Fibroblast of mammary gland (primary cell): Measurements from ENCODE around the gene GPC6.

Source experiments
- DNase-seq: peaks from one replicate; pipeline ENCODE4 v3.0.0-alpha.2; 2010; ENCODE audit warnings: low read depth
- H3K4me3 ChIP-seq: 2 replicates; pipeline ENCODE4 v1.5.1; 2011; ENCODE audit warnings: low read depth, mild to moderate bottlenecking, low read length, moderate library complexity; ENCODE audit not compliant: control insufficient read depth
- TF ChIP-seq, protein P1 (sequence below): conservative IDR thresholded peaks from 2 replicates; pipeline ENCODE4 v1.5.1; 2011; ENCODE audit warnings: low read depth, low read length, inconsistent platforms; ENCODE audit not compliant: control insufficient read depth, insufficient read depth

Gene GPC6

DNA sequence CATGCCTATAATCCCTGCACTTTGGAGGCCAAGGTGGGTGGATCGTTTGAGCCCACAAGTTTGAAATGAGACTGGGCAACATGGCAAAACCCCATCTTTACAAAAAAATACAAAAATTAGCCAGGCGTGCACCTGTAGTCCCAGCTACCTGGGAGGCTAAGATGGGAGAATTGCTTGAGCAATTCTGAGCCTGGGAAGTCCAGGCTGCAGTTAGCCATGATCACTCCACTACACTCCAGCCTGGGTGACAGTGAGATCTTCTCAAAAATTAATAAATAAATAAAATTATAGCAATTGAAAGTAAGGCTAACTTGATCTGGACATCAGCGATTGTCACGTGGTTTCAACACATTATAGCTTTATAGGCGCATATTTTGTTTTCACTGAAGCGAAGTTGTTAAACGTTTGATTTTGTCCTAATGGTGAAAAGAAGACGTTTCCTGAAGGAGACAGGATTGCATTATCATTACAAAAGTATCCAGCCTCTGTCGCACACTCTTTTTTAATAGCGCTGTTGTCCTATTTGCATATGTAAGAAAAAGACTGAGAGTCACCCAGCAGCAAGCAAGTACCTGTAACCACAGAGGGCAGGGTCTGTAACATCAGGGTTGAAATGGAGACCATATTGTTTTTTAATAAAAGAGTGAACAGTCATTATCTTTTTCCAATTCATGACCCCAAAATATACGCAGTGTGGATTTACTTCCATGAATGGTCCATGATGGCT, 917.2 kb downstream of the GPC6 start:
- H3K4me3 ChIP-seq, result no peak overlapping the region
- DNase-seq, result no peak
- TF ChIP-seq, protein P1, sequence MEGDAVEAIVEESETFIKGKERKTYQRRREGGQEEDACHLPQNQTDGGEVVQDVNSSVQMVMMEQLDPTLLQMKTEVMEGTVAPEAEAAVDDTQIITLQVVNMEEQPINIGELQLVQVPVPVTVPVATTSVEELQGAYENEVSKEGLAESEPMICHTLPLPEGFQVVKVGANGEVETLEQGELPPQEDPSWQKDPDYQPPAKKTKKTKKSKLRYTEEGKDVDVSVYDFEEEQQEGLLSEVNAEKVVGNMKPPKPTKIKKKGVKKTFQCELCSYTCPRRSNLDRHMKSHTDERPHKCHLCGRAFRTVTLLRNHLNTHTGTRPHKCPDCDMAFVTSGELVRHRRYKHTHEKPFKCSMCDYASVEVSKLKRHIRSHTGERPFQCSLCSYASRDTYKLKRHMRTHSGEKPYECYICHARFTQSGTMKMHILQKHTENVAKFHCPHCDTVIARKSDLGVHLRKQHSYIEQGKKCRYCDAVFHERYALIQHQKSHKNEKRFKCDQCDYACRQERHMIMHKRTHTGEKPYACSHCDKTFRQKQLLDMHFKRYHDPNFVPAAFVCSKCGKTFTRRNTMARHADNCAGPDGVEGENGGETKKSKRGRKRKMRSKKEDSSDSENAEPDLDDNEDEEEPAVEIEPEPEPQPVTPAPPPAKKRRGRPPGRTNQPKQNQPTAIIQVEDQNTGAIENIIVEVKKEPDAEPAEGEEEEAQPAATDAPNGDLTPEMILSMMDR, result no peak

DNA sequence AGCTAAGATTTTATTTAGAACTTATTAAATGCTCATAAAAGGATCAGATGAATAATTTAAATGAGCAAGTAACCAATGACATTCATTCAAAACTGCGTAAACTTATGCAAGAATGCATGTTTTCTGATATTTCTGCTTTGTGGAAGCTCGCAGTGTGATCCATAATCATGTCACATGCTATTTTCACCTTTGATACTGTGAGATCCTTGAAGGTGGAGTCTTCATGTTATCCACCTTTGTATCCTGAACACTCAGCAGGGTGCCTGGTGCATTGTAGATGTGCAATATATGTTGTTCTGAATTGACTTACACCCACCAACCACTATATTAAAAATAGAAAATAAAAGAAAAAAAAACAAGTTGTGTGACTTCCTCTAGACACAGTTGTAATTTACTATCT, 919.4 kb downstream of the GPC6 start:
- TF ChIP-seq, protein P1, result no peak
- no peak overlapping the region for H3K4me3 ChIP-seq
- no peak for DNase-seq

DNA sequence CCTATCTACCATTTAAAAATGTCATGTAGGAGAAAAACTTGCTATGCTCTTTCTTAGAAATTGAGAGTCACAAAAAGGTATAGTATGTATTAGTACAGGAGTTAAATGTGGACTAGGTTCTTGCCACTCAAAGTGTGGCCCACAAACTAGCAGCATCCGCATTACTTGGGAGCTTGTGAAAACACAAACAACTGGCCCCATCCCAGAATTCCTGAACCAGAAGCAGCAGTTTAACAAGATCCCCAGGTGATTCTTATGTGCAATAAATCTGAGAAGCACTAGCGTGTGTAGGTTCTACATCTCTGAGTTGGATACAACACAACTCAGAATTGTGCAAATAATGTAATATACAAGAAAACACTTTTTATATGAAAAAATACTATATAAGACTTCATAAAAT, 927.0 kb downstream of the GPC6 start:
- no peak overlapping the region for H3K4me3 ChIP-seq
- no peak for DNase-seq
- TF ChIP-seq, protein P1, result no peak

DNA sequence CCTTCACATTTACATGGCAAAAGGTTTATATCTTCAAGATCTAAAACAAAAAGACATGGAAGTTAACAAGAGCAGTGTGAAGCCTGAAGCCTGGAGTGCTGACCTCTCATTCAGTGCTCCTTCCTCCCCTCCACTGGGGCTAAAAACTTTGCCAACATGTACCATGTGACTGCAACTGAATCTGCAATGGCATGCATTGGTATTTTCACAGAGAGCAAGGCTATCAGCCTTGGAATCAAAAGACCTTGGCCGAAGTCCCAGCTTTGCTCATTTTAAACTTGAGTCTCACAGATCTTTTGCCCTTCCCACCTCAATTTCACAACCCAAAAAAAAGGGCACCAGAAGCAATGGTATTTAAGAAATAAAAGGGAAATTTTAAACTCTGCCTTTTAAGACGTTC, 927.8 kb downstream of the GPC6 start:
- TF ChIP-seq, protein P1, result no peak
- H3K4me3 ChIP-seq, result no peak overlapping the region
- DNase-seq, result peak; percentile 35

DNA sequence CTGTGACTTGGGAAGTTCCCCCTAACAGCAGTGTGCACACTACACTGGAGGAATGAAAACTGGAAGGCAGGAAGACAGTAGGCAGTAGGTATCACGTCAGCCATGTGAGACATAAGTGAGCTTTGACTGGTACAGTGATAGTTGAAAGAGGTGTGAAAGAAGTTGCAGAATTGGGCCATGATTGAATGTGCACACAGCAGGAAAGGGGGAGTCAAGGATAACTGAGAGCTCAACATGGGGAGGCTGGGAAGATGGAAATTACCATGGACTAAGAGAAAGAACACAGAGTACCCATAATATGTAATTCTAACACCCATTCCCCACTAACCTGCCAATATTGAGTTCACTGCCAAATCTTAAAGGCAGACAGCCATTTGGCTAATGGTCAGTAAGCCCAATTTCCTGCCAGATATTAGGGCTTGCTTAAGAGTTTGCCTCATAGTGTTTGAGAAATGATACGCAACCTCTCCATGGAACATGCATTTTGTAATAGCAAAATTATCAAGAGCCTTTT, 931.2 kb downstream of the GPC6 start:
- H3K4me3 ChIP-seq, result no peak overlapping the region
- DNase-seq, result peak; percentile 79
- TF ChIP-seq, protein P1, result no peak

DNA sequence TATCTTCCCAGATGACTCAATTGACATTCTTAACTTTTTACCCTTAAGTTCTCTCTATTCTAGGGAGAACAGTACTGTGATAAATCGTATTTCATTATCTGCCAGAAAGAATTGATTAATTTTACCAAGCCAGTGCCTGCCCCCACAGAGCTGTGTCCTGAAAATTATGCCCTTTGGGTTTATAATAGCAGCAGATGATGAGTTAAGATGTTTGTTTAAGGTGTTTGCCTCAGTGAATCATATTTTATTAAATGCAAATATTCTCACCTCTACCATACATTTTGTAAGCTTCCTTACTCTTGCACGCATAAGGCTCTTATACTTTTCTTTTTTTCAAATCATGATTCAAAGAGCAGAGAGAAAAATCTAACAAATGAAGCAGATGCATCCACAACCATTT, 934.3 kb downstream of the GPC6 start:
- no peak overlapping the region for H3K4me3 ChIP-seq
- TF ChIP-seq, protein P1, result no peak
- DNase-seq, result no peak
